Skeletal muscle tissue (tissue), 4 donors: Measurements from ENCODE around the gene SULT4A1. TPM values are rescaled to one million over a fixed set of nuclear protein-coding genes. Genes with fewer than 3 reads are reported as not detected.

Source experiments
- H3K27ac ChIP-seq: one replicate; pipeline ENCODE4 v1.7.0; 2013; ENCODE audit warnings: mild to moderate bottlenecking, low read depth, low read length, inconsistent platforms
- H3K27me3 ChIP-seq, 3 donors: one replicate each; pipeline ENCODE4 v1.7.0; 2013; ENCODE audit warnings: low read length in 3 of 3; ENCODE audit not compliant: control insufficient read depth in 3 of 3, insufficient read depth in 3 of 3
- H3K36me3 ChIP-seq, 3 donors: one replicate each; pipeline ENCODE4 v1.7.0; 2013; ENCODE audit warnings: low read length in 3 of 3; ENCODE audit not compliant: control insufficient read depth in 3 of 3, insufficient read depth in 3 of 3
- H3K4me1 ChIP-seq, 3 donors: one replicate each; pipeline ENCODE4 v1.7.0; 2013; ENCODE audit warnings: low read length in 3 of 3, mild to moderate bottlenecking in 3 of 3; ENCODE audit not compliant: control insufficient read depth in 3 of 3, insufficient read depth in 3 of 3
- H3K4me3 ChIP-seq, 3 donors: one replicate each; pipeline ENCODE4 v1.7.0; 2013; ENCODE audit warnings: low read length in 3 of 3
- H3K9ac ChIP-seq, 3 donors: one replicate each; pipeline ENCODE4 v1.7.0; 2013; ENCODE audit warnings: low read length in 3 of 3, mild to moderate bottlenecking in 3 of 3, moderate library complexity in 2 of 3, low read depth in 1 of 3
- H3K9me3 ChIP-seq, 3 donors: one replicate each; pipeline ENCODE4 v1.7.0; 2013; ENCODE audit warnings: low read length in 3 of 3; ENCODE audit not compliant: control insufficient read depth in 3 of 3
- total RNA-seq: library from RNA; depleted of rRNA; stranded (reverse); fragments of >200 nt; gene quantifications from one replicate; pipeline ENCODE4 v1.2.3, GENCODE V29; 2014
- donor health status: Osteomylitis.

SULT4A1 gene
- total RNA-seq, 1 donor from 2014 or later = under 0.01 TPM

DNA sequence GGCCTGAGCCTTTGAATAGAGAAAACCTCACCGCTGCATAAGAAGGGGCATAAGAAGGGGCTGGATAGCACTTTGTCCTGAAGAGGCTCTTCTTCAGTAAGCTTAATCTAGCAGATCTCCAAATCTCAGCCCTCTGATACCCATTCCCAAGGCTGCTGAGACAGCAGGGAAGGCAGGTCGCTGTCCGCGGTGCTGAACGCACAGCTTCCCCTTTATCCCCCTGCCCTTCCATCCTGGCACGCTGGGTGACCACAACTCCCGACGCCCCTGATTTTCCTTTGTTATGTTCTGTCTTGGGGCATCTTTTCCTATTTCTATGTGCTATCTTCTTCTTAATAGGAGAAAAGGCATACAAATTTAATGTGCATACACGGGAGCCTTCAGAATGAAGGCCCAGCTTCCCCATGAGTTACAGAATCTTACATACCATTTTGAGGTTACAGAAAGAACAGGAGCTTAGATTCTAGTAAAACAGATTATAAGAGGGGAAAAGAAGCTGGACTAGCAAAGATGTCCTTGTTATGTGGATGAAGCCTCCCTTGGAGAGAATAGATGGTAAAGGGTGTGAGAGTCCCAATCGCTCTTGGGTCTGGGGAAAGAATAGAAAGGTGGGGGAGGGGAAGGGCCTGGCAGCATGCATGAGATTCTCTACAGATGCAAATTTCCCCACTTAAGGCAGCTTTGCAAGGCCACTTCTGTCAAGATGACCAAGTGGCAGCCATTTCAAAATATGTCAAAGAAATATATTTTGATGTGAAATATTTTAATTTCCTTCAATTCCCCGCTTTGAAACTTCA, 5.7 kb upstream of the SULT4A1 start:
- Histone ChIP-seq H3K27me3 (peaks cover 12 to 17% (median 16%) of the 10 kb centered on the region in 3 donors), H3K9me3 (peaks cover 0 to 4% (median 0%) of the 10 kb centered on the region in 3 donors), H3K27ac (no peak overlapping the region), H3K4me3 (no peak overlapping the region), H3K36me3 (no peaks in the 10 kb centered on the region), H3K4me1 (no peaks in the 10 kb centered on the region), H3K9ac (no peak overlapping the region)

DNA sequence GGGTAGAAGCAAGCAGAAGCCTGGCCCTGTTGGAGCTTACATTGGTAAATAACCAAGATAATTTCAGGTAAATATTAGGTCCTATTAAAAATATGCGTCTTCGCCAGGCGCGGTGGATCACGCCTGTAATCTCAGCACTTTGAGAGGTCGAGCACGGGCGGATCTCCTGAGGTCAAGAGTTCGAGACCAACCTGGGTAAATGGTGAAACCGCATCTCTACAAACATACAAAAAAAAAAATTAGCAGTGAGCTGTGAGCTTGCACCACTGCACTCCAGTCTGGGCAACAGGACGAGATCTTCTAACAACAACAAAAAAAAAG, 529 bp upstream of the SULT4A1 start:
- Histone ChIP-seq H3K4me1 (no peaks in the 10 kb centered on the region), H3K27ac (no peak overlapping the region), H3K9ac (no peak overlapping the region), H3K4me3 (no peak overlapping the region), H3K27me3 (peaks cover 49 to 57% (median 51%) of the 10 kb centered on the region in 3 donors), H3K9me3 (no peaks in the 10 kb centered on the region), H3K36me3 (no peaks in the 10 kb centered on the region)

DNA sequence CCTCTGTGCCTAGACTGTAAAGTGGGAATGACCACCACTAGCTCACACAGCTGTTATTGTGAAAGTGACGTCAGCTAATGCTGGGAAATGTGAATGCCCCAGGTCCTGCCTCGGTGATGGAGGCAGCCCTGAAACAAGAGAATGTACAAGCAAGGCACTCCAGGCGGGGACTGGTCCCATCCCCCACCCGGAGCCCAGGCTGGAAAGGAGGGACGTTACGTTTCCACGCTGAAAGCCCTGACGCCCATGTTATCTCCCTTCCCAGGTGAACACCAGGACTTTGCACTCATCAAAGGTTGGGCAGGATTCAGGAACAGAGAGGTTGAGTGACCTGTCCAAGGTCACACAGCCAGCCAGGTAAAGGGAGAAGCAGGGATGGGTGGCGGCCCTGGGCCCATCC, 784 bp downstream of the SULT4A1 start:
- Histone ChIP-seq H3K4me1 (no peaks in the 10 kb centered on the region), H3K4me3 (no peak overlapping the region), H3K27me3 (peaks cover 51 to 57% (median 51%) of the 10 kb centered on the region in 3 donors), H3K9me3 (no peaks in the 10 kb centered on the region), H3K9ac (no peak overlapping the region), H3K36me3 (no peaks in the 10 kb centered on the region), H3K27ac (no peak overlapping the region)

DNA sequence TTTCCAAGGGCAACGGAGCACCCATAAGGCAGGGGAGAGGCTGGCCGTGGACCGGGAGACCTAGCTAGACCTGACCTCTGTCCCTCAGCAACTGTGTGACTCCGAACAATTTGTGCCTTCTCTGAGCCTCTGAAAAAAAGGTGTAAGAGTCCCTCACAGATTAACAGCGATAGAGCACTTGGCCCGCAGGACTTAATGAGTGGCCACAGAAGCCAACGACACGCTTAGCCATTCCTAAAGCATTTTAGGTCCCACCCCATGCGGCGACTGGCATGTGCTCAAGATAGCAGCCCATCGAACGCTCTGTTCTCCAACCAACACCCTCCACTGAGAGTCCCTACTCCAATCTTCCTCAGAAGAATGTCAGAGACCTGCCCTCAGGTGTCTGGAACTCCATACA, 1.5 kb downstream of the SULT4A1 start:
- H3K9ac ChIP-seq = no peak overlapping the region
- H3K27ac ChIP-seq = no peak overlapping the region
- H3K36me3 ChIP-seq = no peaks in the 10 kb centered on the region
- no peak overlapping the region for H3K4me3 ChIP-seq
- no peaks in the 10 kb centered on the region for H3K9me3 ChIP-seq
- peaks cover 51 to 57% (median 53%) of the 10 kb centered on the region in 3 donors for H3K27me3 ChIP-seq
- no peaks in the 10 kb centered on the region for H3K4me1 ChIP-seq

DNA sequence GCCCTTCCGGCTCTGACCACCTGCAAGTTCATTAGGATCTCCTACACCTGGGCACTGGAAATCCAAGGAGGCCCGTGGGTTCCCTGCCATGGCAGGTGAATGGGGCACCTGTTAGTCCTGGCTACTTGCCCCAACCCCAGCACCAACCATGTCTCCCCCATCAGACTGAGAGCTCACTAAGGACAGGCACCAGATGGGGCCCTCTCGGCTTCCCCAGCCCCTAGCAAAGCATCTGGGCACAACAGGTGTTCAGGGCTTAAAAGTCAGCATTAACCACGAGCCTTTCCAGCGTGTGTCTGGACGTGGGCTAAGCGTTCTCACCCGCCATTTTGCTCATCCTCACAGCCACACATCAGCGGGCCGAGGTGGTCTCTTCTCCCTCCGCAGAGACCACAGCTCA, 2.2 kb downstream of the SULT4A1 start:
- Histone ChIP-seq H3K36me3 (no peaks in the 10 kb centered on the region), H3K4me3 (no peak overlapping the region), H3K9me3 (no peaks in the 10 kb centered on the region), H3K27ac (no peak overlapping the region), H3K4me1 (no peaks in the 10 kb centered on the region), H3K27me3 (peaks cover 51 to 58% (median 57%) of the 10 kb centered on the region in 3 donors), H3K9ac (no peak overlapping the region)

DNA sequence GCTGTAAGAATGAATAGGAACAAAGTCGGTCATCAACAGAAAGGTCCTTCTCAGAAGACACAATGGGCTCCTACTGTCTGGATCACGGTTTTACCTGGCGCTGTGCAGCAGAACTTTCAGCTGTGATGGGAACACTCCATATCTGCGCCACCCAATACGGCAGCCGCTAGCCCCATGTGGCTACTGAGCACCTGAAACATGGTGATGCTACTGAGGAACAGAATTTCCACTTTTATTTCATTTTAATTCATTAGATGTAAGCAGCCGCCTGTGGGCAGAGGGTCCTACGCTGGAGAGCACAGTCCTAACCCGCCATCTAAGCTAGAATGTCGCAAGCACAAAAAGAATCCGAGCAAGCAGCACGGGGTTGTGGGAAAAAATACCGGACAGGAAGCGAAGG, 2.7 kb downstream of the SULT4A1 start:
- Histone ChIP-seq H3K9ac (no peak overlapping the region), H3K27me3 (peaks cover 50 to 61% (median 53%) of the 10 kb centered on the region in 3 donors)

DNA sequence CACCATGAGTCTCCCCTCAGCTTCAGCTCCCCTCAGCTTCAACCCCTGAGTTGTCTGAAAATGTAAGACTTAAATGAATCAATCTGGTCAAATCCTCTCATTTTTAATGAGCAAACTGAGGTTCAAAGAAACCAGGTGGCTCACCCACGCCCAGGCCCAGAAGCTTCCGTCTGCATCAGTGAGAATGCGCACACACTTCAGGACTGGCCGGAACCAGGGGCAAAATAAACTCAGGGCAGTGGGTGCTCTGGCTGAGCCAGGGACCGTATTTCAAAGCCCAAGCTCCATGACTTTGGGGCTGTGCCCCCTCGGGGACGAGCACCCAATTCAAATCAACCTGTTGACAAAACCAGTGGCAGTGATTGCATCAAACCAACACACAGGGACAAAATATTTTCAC, 3.1 kb downstream of the SULT4A1 start:
- no peaks in the 10 kb centered on the region for H3K9me3 ChIP-seq
- H3K4me3 ChIP-seq = no peak overlapping the region
- no peak overlapping the region for H3K9ac ChIP-seq
- no peak overlapping the region for H3K27ac ChIP-seq
- no peaks in the 10 kb centered on the region for H3K36me3 ChIP-seq
- peaks cover 49 to 64% (median 52%) of the 10 kb centered on the region in 3 donors for H3K27me3 ChIP-seq
- no peaks in the 10 kb centered on the region for H3K4me1 ChIP-seq

More for the DNA sequence above, 2.7 kb downstream of the SULT4A1 start:
- H3K9me3 ChIP-seq = no peaks in the 10 kb centered on the region
- no peak overlapping the region for H3K4me3 ChIP-seq
- no peaks in the 10 kb centered on the region for H3K4me1 ChIP-seq
- no peak overlapping the region for H3K27ac ChIP-seq
- H3K36me3 ChIP-seq = no peaks in the 10 kb centered on the region

DNA sequence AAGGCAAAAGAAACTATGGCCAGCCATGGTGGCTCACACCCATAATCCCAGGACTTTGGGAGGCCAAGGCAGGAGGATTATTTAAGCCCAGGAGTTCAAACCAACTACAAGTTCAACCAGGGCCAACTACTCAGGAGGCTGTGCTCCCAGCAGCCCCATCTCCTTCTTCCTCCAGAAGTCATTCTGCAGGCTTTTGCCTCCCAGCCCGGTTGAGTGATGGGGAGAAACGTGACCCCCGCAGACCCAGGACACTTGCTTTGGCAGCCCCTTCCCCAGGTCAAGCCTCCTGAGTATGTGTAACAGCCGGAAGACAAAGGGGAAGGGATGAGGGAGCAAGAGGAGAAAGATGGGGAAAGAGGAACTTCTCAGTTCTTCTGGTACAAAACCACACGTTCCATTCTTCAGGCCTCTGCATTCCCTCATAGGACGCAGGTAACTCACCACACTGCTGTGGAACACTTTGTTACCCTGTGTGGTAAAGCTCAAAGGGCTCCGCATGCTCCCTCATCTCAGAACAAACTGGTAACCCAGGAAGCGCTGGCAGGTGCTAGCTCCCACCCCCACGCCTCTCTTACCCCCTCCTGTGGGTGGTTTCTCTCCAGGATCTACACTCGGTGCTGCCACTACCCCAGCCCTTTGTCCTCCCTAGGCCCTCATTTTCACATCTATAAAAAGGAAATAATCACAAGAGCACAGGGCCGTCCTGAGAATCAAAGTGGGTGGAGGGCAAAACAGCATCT, 4.0 kb downstream of the SULT4A1 start:
- Histone ChIP-seq H3K36me3 (no peaks in the 10 kb centered on the region), H3K4me3 (no peak overlapping the region), H3K27ac (no peak overlapping the region), H3K9me3 (no peaks in the 10 kb centered on the region), H3K4me1 (no peaks in the 10 kb centered on the region), H3K27me3 (peaks cover 43 to 64% (median 47%) of the 10 kb centered on the region in 3 donors), H3K9ac (no peak overlapping the region)

DNA sequence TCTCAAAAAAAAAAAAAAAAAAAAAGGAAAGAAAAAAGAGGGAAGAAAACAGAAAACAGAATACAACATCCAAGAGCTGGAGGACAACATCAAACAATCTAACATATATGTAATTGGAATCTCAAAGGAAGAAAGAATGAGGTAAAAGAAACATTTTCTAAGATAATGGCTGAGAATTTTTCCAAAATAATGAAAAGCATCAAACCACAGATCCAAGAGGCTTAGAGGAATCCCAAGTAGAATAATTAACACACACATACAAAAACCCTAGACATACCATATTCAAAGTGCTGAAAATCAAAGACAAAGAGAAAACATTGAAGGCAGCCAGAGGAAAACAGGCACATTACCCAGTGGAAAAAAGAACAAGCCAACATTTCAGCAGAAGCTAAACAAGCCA, 4.9 kb downstream of the SULT4A1 start:
- Histone ChIP-seq H3K9me3 (no peaks in the 10 kb centered on the region), H3K9ac (no peak overlapping the region), H3K4me3 (no peak overlapping the region), H3K36me3 (no peaks in the 10 kb centered on the region), H3K4me1 (no peaks in the 10 kb centered on the region), H3K27me3 (peaks cover 45 to 67% (median 49%) of the 10 kb centered on the region in 3 donors), H3K27ac (no peak overlapping the region)

DNA sequence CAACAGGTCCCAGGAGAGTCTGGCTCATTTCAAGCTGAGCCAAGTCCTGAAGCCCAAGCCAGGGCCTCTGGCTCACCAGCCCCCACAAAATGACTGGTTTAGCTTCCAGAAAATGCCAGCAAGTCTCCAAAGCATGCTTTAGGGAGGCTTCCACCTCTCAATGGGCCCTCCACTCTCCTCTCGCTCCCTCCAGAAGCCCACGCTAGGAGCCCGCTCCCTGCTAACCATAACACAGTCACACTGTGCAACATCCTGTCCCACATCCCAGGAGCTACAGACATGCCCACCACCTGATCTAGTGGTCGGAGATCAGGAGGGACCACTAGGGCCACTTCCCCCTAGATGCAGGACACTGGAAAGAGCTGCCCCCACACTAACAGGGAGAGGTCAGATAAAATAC, 6.9 kb downstream of the SULT4A1 start:
- Histone ChIP-seq H3K9me3 (no peaks in the 10 kb centered on the region), H3K4me1 (no peaks in the 10 kb centered on the region), H3K9ac (no peak overlapping the region), H3K27ac (no peak overlapping the region), H3K27me3 (peaks cover 44 to 69% (median 49%) of the 10 kb centered on the region in 3 donors), H3K4me3 (no peak overlapping the region), H3K36me3 (no peaks in the 10 kb centered on the region)
